SKM-1 treated with dmso at 0.1 percent for 144 hours (cell line): ENCODE measurements around the gene GDF2.

Experiments used
- DNase-seq: peaks from one replicate; lab custom pipeline; 2025; ENCODE audit not compliant: unreplicated experiment; lab: John Stamatoyannopoulos, UW

Gene GDF2

DNA sequence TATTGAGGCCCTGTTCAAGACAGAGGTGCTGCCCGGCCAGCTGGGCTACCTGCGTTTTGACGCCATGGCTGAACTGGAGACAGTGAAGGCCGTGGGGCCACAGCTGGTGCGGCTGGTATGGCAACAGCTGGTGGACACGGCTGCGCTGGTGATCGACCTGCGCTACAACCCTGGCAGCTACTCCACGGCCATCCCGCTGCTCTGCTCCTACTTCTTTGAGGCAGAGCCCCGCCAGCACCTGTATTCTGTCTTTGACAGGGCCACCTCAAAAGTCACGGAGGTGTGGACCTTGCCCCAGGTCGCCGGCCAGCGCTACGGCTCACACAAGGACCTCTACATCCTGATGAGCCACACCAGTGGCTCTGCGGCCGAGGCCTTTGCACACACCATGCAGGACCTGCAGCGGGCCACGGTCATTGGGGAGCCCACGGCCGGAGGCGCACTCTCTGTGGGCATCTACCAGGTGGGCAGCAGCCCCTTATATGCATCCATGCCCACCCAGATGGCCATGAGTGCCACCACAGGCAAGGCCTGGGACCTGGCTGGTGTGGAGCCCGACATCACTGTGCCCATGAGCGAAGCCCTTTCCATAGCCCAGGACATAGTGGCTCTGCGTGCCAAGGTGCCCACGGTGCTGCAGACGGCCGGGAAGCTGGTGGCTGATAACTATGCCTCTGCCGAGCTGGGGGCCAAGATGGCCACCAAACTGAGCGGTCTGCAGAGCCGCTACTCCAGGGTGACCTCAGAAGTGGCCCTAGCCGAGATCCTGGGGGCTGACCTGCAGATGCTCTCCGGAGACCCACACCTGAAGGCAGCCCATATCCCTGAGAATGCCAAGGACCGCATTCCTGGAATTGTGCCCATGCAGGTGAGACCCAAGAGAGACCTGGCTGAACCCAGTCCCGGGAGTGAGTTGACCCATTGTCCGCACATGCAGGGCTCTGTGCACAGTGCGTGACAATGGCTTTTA, 28.7 kb downstream of the GDF2 start:
- no peak for DNase-seq

DNA sequence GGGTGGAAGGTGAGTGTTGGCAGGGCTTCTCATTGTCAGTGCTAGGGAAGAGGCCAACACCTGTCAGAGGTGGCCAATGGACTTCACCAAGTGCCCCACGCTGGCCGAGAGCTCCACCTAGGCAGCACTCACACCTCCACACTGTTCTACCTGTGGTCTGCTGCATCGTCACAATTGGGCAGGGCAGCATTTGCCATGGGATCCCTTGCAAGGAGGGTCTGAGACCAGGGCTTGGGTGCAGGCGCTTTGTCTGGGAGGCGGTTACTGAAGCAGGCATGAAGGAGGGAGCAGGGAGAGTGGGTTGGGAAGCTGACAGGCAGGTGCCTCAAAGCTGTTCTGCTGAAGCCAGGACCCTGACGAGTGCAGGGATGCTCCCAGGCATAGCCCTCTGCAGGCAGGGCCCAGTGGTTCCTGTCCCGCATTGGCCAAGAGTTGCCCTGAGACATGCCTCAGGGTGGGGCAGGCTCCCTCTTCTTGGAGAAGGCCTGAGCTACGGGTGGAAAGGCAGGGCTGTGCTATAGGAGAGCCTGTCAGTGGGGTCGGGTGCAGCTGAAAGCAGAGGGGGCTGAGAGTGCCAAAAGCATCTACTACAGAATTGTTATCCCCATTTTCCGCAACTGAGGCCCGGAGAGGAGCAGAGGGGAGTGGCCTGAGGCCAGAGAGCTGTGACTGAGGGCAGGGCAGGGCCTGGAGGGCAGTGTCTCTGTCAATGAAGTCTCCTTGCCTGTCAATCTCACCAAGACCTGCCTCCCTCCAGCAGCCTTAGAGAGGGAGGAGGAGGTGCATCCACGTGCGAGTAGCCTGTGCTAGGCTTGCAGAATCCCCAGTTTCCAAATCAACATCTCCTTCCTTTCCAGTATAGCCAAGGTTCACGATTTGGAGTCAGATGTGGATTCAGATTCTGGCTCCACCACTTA, 29.9 kb downstream of the GDF2 start:
- DNase-seq = no peak

DNA sequence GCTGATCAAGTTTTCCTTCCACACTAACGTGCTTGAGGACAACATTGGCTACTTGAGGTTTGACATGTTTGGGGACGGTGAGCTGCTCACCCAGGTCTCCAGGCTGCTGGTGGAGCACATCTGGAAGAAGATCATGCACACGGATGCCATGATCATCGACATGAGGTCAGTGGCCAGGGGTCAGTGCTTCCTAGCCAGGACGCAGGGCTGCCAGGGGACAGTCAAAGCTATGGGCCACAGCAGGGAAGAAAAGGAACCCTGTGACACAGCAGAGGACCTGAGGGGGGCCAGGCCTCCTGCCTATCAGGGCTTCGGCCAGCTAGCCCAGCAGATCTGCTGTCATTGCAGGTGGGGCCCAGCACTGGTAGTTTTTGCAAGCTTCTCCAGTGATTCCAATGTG, 31.1 kb downstream of the GDF2 start:
- DNase-seq = no peak

DNA sequence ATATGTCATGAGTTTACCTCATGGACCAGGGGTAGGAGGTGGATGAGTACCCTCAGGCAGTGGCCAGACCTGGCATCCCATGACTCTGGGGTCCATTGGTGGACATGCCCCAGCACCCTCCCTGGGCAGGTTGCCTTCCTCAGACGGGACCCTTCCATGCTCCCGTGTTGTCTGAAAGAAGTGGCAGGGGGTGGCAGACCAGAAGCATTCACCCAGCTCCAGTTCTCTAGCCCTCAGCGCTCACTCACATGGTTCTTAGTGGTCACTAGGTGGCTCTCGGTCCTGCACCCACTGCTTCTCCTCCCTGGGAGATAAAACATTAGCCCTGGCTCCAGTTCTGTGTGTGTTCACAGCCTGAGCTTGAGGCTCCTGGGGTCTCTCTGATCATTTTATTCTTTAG, 31.9 kb downstream of the GDF2 start:
- DNase-seq = no peak

DNA sequence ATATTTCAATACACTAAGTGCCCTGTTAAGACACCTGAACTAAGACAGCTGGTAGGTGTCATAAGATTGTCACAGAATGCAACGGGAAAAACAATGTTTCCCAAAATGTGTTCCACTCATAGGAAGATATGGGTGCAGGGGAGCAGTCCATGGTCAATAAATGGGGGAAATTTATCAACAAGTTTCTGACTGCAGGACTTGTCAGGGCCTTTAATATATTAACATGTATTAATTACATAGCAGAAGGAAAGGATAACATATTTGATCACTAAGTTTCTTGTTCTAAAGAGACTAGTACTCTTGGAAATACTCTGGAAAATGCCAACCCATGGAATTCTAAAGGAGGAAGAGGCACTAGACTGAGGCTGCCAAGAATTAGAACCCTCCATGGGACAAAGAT, 32.6 kb downstream of the GDF2 start:
- no peak for DNase-seq

DNA sequence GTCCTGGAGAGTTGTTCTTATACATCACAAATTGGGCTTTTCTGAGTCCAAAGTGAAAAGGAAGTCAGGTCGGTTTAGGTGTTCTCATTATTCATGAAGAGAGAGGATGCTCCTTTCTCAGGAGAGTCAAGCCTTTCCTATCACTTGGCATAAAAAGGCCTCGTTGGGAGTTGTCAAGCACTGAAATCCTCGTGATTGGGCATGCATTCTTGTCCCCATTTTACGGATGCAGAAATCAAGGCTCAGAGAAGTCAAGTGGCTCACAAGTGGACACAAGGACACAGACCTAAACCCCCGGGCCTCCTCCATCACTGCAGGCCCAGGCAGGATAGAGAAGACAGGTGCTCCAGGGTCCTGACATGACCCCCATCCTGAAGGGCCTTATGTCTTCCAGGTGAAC, 34.5 kb downstream of the GDF2 start:
- no peak for DNase-seq

DNA sequence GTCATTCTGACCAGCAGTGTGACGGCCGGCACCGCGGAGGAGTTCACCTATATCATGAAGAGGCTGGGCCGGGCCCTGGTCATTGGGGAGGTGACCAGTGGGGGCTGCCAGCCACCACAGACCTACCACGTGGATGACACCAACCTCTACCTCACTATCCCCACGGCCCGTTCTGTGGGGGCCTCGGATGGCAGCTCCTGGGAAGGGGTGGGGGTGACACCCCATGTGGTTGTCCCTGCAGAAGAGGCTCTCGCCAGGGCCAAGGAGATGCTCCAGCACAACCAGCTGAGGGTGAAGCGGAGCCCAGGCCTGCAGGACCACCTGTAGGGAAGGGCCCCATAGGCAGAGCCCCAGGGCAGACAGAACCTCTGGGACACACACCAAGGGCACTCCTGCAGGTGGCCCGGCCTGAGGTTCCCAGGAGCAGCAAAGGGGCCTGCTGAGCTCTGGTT, 34.9 kb downstream of the GDF2 start:
- DNase-seq = no peak

DNA sequence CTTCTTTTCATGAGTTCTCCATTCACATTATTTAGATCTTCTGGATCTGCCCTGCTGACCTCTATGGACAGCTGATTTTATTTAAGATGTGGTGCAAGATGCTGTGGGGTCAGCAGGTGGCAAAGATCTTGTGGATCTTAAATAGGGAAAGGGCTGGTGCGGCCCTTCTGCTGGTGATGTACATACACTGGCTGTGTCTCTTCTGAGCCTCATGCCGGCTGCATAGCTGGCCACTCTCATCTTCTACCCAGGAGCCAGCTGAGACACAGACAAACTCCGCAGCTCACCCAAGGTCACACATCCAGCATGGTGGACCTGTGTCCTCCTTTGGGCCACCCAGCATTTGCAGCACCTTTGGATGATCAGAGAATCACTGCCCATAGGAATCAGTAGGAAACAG, 35.7 kb downstream of the GDF2 start:
- DNase-seq = no peak

DNA sequence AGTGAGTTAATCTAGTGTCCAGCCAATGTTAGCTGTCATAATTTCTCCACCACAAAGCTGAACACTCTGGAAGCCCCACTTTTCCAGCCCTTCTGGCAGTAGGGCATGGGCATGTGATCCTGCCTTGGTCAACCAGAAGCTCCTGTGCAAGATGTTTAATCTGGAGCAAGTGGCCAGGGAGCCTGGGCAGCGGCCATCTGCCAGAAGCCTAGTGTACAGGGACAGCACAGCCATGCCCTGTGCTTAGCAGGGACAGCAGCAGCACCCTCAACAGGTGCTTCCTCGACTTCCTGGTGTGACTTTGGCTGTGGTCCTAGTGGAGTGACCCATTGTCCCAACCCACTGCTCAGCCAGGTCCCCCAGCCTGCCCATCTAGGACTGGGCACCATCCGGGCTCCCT, 36.2 kb downstream of the GDF2 start:
- no peak for DNase-seq

DNA sequence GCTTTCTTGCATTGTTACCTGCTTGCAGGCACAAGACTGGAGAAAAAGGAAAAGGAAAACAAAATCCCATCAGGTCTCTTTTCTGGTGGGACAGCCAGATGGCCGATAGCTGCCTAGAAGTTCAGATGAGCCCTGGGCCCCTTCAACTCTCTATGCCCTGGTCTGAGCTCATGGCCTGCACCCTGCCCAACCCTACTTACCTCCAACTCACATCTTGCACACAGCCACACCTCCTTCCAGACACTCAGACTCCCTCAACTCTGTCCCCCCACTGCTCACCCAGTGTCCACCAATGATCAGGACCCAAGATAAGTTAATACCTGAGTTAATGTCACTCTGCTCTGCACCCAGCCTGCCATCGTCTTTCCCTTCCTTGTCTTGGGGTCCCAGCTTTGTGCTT, 36.8 kb downstream of the GDF2 start:
- no peak for DNase-seq

DNA sequence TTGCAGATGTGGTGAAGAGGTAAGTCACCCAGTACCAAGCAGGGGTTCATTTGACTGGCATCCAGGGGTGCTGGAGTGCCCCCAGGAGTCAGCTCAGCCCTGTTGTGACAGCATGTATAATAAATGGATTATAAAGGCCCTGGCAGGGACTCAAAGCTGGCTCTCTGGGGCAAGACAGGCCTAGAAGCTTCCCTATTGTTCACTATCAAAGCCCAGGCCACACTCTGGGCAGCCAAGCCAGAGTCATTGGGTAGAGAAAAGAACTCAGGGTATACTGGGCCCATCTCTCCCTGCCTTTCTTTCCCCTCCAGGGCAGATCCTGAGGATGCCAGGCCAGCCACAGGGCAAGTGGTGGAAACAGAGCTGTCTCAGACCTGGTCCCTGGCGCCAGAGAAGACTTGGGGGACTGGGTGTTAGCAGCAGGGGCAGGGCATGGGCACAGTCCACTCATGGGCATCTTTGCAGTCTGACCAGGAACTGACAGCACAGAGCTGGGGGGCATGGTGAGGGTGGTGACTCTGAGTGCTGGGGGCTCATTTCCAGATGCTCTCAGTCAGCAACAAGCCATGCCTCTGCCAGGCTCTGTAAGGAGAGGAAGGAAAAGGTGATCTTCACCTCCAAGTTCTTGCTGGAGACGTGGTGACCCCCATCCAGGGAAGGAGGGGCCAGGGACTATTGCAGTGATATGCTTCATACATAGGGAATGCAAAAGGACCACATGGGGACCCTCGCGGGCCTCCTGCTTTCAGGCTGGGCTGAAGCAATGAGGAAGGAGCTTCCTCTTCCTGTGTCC, 37.6 kb downstream of the GDF2 start:
- DNase-seq = no peak

DNA sequence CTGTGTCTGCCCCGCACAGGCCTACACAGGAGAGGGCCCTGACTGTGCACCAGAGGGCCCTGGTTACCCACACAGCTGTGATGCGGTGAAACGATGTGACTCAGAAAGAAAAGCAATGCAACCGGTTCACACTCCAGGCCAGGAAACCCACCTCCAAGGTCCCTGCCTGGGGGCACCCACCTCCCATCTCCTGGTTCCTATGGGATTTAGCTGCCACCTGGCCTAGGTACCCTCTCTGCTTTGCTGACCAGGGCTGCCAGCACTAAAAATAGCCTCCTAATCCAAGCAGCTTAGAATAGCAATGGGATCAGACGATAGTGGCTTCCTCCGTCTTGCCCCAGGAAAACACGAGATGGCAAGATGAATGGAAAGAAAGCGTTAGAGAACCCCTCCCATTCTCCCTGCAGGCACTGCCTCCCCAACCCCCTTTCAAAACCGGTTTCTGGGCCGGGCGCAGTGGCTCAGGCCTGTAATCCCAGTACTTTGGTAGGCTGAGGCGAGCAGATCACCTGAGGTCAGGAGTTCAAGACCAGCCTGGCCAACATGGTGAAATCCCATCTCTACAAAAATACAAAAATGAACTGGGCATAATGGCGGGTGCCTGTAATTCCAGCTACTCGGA, 38.3 kb downstream of the GDF2 start:
- DNase-seq = no peak

DNA sequence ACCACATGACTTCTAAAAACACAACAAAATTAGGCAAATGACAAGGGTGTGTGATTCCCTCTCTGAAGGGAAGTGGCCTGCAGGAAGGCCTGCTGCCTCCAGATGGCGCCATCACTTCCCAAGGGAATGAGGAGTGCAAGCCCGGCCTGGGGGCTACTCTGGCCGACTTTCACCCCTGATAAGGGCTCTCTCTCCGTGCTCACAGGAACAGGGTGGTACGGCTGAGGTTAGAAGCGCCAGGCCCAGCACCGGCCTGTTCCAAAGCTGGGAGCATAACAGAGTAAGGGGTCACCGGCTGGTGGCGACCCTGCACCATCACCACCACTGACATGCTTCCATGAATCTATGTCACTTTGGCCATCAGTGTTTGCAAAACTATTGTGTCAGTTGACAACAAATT, 39.0 kb downstream of the GDF2 start:
- DNase-seq = peak; percentile 15

DNA sequence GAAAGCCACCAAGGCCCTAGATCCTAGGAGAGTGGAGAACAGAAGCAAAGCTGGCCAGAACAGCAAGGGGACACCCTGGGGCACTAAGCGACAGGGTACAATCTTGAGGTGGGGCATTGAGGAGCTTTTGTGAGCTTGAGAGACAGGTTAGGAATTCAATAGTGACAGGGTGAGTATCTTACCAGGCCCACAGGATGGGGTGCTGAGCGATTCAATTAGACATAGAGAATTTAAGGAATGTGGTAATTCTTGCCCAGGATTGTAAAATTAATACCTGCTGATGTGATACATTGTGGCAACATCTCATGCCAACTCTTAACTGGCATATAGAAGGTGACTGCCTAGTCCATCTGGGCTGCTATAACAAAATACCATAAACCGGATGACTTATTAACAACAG, 39.9 kb downstream of the GDF2 start:
- DNase-seq = no peak

DNA sequence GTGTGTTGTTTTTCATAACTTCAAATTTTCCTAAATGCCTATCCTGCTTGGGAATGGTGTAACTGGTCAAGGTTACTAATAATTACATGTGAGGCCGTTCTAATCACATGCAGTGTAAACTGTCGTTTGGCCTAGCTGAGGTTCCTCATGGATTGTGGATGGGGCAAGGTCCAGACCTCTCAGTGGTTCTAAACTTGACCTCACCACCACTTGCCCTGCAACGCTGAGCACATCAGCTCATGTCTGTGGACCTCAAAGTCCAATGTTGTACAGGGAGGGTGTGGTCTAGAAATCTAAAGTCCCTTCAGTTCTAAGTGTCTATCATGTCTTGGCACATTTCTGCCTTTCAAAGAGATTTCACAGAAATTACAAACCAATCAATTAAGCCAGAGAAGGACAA, 41.5 kb downstream of the GDF2 start:
- no peak for DNase-seq

DNA sequence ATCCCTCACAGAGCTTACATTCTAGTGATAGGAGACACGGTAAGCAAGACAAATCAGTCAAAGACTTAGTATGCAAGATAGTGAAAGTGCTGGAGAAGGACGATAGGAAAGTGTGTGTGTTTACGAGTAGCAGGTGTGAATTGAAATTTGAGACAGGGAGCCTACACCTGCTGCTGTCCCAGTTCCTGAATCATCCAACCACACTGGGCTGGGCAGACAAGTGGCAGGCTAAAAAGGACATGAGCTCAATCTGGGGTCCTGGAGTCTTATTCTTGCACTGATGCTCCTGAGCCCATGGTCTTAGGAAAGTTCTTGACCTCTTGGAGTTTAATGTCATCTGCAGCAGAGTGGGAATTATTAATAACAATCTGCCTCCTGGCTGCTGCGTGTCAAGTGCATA, 42.1 kb downstream of the GDF2 start:
- DNase-seq = no peak

DNA sequence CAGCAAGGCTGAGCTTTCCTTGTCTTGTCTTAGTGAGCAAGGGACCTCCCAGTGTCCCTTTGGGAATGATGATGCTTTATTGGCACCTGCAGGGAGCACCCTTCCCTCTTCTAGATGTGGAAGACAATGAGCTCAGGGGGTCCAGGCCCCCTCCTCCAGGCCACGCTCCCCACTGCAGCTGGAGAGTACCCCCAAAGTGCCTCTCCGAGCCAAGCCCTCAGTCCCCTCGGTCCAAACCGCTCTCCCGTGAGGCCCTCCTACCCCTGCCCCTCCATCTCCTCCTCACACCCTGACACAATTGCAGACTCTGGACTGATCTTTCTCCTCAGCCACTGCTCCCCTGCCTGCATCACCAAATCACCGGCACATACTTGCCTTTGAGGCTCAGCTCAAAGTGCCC, 42.7 kb downstream of the GDF2 start:
- no peak for DNase-seq

DNA sequence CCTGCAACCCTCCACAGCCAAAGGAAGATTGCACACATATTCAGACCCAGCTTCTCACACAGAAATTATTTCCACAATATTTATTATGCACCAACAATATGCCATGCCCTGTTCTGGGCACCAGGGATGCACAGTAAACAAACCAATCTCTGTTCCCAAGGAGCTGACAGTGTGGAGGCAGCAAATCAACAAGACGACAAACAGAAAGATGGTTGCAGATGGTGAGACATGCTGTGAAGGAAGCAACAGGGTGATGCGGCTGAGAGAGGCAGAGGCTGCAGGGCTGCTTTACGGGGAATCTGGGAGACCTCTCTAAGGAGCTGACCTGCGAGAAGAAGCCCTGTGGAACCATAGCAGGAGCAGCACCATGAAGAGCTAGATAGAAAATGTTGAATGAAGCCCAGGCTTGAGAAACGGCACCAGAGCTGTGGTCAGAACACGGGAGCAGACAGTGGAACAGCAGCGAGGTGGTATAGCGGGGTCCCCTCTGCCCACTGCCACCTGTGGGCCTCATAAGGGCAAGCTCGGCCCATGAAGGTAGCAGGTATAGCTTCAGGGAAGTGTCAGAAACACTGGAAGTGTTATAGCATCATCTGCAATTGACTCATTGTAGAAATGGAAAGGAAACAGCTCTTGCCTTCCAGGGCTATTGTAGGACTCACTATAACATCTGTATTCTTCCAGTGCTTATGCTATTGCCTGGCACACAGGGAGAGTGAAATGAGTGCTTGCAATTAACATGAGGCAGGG, 43.4 kb downstream of the GDF2 start:
- DNase-seq = no peak

DNA sequence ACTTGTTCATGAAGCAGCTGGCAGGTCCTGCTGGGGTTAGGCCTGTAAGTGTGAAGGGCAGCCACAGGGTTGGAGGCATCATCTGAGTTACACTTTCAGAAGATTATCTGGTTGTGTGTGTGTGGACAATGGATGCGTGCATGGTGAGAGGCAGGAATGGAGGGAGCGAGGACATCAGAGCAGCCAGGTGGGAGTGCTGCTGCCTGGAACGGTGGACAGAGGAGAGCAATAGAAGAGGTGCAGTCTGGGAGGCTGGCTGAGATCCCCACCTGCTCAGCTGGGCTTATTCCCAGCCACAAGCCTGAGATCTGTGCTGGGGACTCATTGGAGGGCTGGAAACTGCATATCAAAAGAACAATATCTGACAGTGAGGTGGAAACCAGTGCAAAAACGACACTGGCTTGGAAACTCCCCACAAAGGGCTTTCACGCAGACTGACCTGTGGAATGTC, 44.0 kb downstream of the GDF2 start:
- DNase-seq = no peak
